HG02981 (cell line): ENCODE measurements around the gene PFN2.
"Not testable (repeated sequence)": the region's sequence is repeated elsewhere in the genome, so short reads cannot be mapped to it uniquely, and the experiment has no call there.

Experiments used
- ATAC-seq: cut with Tn5 transposase; IDR thresholded peaks from one replicate; pipeline ENCODE4 v1.9.1; 2021; ENCODE audit warnings: mild to moderate bottlenecking, moderate library complexity; ENCODE audit not compliant: unreplicated experiment

The PFN2 gene

GRCh38 chr3:149970716-149971402 lies at the start of gene PFN2:
TSS of gene PFN2 (minus strand) at chr3:149970895. CDS start at chr3:149970856, 39 bp downstream.
- ATAC-seq: peak; percentile 41

- ATAC-seq: no peak
These were observed 45.2 kb upstream of the PFN2 start for GRCh38 chr3:150015901-150016300.

DNA sequence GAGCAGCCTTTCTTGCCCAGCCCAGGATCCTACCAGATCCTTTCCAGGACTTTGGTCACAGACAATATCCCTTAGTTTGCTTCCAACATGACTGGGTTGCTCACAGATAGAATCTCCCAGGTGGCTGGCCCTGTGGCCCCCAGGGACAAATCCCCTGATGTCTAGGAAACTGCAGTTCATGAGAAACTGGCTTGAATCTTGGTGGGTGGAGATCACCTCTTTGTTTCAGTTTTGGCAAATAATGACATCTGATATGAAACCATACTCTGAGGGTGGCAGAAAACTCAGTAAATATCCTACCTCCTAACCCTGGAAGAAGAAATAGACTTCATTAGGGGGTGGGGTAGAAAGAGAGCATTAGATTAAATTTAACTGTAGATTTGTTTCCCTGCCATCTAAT lies 44.1 kb upstream of the PFN2 start:
- no peak for ATAC-seq

- ATAC-seq: no peak
These were observed 43.1 kb upstream of the PFN2 start for GRCh38 chr3:150013801-150014200.

GRCh38 chr3:150006794-150007193 lies 36.1 kb upstream of the PFN2 start:
- no peak for ATAC-seq

GRCh38 chr3:150005243-150006112 lies 34.8 kb upstream of the PFN2 start:
- no peak for ATAC-seq

- ATAC-seq: no peak
These were observed 29.9 kb upstream of the PFN2 start for GRCh38 chr3:150000641-150001040.

DNA sequence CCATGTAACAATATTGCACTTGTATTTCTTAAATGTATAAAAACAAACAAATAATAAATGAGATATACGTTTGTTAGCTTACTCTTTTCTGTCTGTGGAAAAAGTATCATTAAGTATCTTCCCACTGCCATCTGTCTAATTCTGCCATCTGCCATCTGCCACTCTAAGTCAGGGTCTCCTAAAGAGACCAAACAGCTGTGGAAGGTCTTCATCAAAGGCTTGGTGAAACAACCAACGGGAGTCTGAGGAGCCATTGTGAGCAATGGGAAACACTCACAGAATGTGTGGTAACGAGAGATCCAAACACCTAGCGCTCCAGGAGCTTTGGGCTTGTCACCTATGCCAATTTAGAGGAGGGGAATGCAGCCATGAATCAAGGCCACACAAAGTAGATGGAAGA lies 28.7 kb upstream of the PFN2 start:
- ATAC-seq: no peak

DNA sequence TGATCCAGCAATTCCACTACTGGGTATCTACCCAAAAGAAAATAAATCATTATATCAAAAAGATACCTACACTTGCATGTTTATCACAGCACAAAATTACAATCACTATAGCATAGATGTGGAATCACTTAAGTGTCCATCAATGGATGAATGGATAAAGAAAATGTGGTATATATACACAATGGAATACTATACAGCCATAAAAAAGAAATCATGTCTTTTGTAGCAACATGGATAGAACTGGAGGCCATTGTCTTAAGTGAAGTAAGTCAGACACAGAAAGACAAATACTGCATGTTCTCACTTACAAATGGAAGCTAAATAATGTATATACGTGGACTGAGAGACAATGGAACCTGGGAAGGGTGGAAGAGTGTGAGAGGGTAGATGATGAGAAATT lies 28.3 kb upstream of the PFN2 start:
- ATAC-seq: no peak

DNA sequence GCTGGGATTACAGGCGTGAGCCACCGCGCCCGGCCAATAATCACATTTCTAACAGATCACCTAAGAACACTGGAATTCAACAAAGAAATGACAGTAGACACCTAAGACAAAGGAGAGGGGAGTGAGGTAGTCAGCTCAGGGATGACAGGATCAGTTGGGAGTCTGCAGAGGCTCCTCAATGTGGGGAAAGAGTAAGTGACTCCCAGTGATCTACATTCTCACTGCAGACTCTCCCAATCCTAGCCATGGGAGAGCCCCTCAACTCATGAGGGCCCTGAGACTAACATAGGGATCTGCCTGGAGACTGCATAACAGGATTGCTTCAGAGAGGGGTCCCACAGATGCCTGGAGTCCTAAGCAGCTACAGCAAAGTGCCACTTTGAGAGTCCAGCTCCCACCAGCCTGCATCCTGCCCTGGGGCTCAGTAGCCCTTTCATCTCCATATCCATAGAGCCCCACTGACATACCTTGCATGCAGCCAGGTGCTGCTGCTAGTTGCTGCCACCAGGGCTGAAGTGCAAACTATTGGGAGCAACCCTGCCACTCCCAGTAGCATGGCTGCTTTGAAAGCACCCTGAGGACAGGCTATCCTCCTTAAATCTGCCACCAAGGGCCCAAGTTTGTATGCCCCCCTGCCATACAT lies 21.8 kb upstream of the PFN2 start:
- ATAC-seq: no peak

DNA sequence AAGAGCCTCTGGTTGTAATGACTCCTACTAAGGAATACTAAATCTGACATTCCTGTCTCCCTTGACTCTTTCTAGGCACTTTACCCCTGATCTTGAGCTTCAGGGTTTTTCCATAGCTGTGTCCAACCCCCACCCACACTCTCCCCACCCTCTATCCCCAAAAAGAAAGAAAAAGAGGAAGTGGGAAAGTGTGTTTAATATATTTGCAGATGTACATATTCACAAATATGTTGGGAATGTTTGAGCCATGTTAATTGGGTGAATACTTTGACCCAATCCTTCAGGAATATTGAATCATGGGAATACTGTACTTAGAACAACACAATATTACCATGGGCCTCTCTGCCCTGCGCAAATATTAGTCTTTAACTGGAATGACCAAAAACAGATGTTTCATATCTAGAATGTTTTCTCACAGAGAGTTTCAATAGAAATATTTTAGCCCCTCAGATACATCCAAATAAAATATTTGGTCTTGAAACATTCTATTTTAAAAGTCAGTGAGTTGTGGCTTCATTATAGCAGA lies 19.8 kb upstream of the PFN2 start:
- ATAC-seq: no peak

- no peak for ATAC-seq
These were observed 18.6 kb upstream of the PFN2 start for GRCh38 chr3:149989307-149989706.

DNA sequence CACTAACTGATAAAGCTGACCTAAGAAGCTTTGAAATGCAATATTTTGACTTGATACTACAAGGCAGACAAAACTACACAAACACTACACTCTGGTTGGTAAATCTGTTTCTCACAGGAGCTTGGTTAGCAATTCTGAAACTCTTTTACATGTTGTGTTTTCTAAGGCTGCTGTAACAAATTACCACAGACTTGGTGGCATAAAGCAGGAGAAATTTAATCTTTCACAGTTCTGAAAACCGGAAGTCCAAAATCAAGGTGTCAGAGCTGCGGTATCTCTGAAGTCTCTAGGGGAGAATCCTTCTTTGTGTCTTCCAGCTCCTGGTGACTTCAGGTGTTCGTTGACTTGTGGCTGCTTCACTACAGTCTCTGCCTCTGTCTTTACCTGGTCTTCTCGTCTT lies 12.9 kb upstream of the PFN2 start:
- ATAC-seq: no peak

GRCh38 chr3:149983053-149983452 lies 12.4 kb upstream of the PFN2 start:
- not testable (repeated sequence) for ATAC-seq

DNA sequence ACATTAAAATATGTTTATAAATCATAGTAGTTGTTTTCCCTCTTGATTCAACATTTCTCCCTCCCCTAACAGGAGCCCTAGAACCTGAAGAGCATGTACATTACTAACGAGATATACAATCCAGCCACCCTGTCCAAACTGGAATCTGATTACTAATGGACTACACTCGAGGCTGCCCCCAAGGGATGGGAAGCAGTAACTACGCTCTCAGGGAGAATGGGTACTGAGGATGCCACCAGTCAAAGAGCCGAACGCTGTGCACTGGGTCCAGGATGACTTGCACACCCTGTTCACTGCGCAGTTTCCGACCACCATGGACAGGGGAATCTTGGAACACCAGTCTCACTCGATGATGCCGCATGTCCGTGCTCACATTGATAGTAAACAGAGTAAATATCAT lies 11.3 kb upstream of the PFN2 start:
- ATAC-seq: not testable (repeated sequence)

- ATAC-seq: no peak
These were observed 6.7 kb upstream of the PFN2 start for GRCh38 chr3:149977386-149977785.

- ATAC-seq: no peak
These were observed 5.2 kb upstream of the PFN2 start for GRCh38 chr3:149975919-149976318.

DNA sequence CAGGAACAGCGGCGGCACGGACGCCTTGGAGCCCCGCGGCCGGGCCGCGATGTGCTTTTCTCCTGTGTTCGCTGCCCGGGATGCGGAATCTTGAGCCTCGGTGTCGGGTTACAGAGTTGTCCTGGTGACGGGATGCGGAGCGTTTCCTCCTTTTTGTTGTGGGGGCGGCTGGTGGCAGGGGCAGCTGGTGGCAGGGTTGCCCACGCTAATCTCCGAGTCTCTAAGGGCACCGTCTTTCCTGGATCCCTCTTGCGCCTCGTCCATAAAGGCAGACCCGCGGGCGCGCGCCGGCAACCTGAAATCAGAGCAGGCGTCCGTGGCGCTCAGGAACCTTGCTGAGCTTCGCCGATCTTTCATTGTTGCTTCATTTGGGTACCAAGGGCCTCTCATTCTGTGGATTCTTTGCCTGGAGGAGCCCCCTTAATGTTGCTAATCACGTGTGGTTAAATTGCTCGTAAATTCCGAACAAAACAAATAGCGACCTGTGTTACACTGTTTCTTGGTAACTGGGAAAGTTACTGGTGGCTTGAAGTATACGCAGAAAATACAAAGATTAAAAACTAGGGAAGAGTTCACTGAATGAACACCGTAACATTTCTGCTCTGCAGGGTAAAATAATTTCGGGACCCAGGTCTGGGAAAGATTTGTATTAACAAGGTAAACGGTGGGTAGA lies 844 bp upstream of the PFN2 start:
- peak; percentile 1 for ATAC-seq

DNA sequence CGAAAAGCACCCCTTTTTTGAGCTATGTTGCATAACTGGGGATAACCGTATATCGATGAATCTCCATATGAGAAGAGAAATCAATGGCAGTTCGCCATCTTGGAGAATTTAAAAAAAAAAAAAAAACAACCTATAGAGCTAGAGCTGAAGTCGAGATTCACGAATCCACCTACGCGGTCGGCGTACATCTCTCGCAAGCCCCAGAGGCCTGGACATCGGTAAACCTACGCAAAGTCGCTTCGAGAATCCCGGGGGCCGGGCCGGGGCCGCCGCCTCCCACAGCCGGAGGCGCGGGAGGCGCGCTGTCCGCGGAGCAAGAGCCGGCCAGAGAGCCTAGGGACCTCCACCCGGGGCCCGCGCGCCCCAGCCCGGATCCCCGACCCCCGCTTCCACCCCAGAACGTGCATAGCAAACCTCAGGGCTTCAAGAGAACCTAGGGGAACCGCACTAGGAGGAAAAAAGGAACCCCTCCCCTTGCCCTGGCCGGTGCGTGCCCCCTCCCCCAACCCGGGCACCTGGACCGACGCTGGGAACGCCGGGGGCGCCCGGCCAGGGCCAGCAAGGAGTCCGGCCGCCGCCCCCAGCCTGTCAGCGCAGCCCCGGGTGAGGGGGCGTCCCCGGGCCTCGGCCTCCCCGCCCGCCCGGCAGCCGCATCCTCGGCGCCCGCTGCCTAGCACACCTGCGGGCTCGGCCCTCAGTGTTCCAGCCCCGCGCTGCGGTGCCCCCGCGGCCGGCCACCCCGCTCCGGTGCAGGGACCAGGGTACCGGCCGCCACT lies 567 bp downstream of the PFN2 start:
- peak; percentile 54 for ATAC-seq
